IPS DF 19.7 (cell line): Measurements from ENCODE around the gene IZUMO1.

Experiments
- DNase-seq: peaks from one replicate; pipeline ENCODE4 v3.0.0-alpha.2; 2013; ENCODE audit warnings: low read depth, low spot score

IZUMO1 gene

GRCh38 chr19:48757089-48757675 is 10.5 kb upstream of the IZUMO1 start:
- DNase-seq, result no peak

- DNase-seq, result no peak
These were observed 10.0 kb upstream of the IZUMO1 start for GRCh38 chr19:48756686-48757085.

- no peak for DNase-seq
These were observed 9.5 kb upstream of the IZUMO1 start for GRCh38 chr19:48756212-48756611.

- no peak for DNase-seq
These were observed 9.1 kb upstream of the IZUMO1 start for GRCh38 chr19:48755787-48756186.

GRCh38 chr19:48755084-48755641 is 8.5 kb upstream of the IZUMO1 start, which contains the start of gene FGF21:
FGF21 (plus strand) TSS chr19:48755524; CDS start chr19:48756237, 713 bp downstream.
- no peak for DNase-seq

- no peak for DNase-seq
These were observed 6.0 kb upstream of the IZUMO1 start, which contains the start of gene FUT1 for GRCh38 chr19:48752496-48753365. FUT1 (minus strand) TSS chr19:48752641; CDS start chr19:48751281, 1,360 bp downstream.

GRCh38 chr19:48751845-48752495 is 5.3 kb upstream of the IZUMO1 start:
- DNase-seq, result no peak

- no peak for DNase-seq
These were observed 4.2 kb upstream of the IZUMO1 start for GRCh38 chr19:48750771-48751504.

- DNase-seq, result no peak
These were observed 3.6 kb upstream of the IZUMO1 start for GRCh38 chr19:48750351-48750750.

- no peak for DNase-seq
These were observed 3.0 kb upstream of the IZUMO1 start for GRCh38 chr19:48749571-48750198.

- DNase-seq, result no peak
These were observed 599 bp downstream of the IZUMO1 start for GRCh38 chr19:48746110-48746509.

GRCh38 chr19:48745208-48745995 is 1.3 kb downstream of the IZUMO1 start:
- DNase-seq, result no peak

GRCh38 chr19:48742096-48742495 is 4.6 kb downstream of the IZUMO1 start:
- DNase-seq, result no peak

GRCh38 chr19:48741129-48741999 is 5.3 kb downstream of the IZUMO1 start:
- no peak for DNase-seq

GRCh38 chr19:48740164-48740972 is 6.3 kb downstream of the IZUMO1 start, which contains the start of gene RASIP1:
RASIP1 (minus strand) TSS chr19:48740610; CDS start chr19:48740282, 328 bp downstream.
- no peak for DNase-seq

GRCh38 chr19:48739404-48740163 is 7.1 kb downstream of the IZUMO1 start:
- no peak for DNase-seq
